ENCODE measurements around the gene CARD11. TPM values are rescaled to one million over a fixed set of nuclear protein-coding genes. Genes with fewer than 3 reads are reported as not detected.

Gene CARD11
- total and polyA plus RNA-seq, 8 donors, result 0.31 to 6.2 (median 1.5) TPM

- WGBS, 2 donors, result 88 to 89% methylated on average over 10 of the region's 10 CpGs
- Histone ChIP-seq H3K27me3 (no peaks in the 10 kb centered on the region), H3K9me3 (no peaks in the 10 kb centered on the region), H3K27ac (no peak overlapping the region), H3K4me1 (no peaks in the 10 kb centered on the region), H3K4me3 (no peak overlapping the region), H3K36me3 (no peaks in the 10 kb centered on the region)
- no peak for TF ChIP-seq CTCF (IDR thresholded peaks at IDR 0.05)
- no peak for DNase-seq
- FAIRE-seq, result no peak
- intact Hi-C loops (cut with DNase I), result no loop called here
- ATAC-seq, result peak in 2 of 4 donors; percentile 34 to 38
These were observed 171.3 kb downstream of the CARD11 start for GRCh38 chr7:2872296-2872874.

DNA sequence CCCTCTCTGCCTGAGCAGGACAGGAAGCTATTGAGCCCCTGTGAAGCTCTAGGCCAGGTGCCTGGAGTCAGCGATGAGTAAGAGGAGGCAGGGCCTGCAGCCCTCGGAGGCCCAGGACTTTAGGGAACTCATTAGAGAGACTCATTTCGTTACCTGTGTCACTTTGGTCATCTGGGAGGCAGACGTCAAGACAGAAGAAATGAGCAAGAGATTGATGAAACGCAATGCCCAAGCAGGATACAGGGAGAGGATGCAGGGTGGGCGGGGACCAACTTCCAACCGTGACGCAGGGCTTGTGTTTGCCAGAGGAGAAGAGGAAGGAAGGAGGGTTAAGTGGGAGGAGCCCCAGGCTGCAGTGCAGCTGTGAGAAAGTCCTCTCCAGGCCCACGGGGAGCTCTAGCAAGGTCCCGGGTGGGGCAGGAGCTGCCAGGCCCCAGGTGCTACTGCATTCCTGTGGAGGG, 173.2 kb downstream of the CARD11 start:
- H3K9me3 ChIP-seq, result no peaks in the 10 kb centered on the region
- H3K4me1 ChIP-seq, result no peaks in the 10 kb centered on the region
- H3K27ac ChIP-seq, result no peak overlapping the region
- ATAC-seq, result peak in 3 of 4 donors; percentile 72 to 79 (median 74)
- WGBS, 2 donors, result 31 to 36% methylated on average over 10 of the region's 10 CpGs
- FAIRE-seq, result no peak
- DNase-seq, result peak in 1 of 6 donors; percentile 34
- intact Hi-C loops (cut with DNase I), result no loop called here
- no peak overlapping the region for H3K4me3 ChIP-seq
- TF ChIP-seq CTCF (IDR thresholded peaks at IDR 0.05), result no peak
- no peaks in the 10 kb centered on the region for H3K36me3 ChIP-seq
- no peaks in the 10 kb centered on the region for H3K27me3 ChIP-seq

DNA sequence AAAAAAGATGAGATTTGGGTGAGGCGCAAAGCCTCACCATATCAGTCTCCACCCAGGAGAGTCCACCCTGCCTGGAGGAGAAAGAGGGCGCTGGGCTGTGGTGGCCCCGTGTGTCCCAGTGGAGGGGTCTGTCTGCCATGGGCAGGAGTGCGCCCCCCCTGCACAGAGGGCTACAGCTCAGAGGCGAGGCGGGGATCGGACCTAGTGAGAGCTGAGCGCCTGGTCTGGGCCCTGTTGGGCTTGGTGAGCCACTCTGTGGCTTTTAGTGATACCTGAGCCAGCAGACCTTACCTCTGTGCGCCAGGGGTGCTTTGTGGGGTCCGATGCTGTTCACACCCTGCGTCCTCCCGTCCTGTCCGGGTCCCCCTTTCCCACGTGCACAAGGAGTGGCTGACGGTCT, 173.7 kb downstream of the CARD11 start:
- FAIRE-seq (no peak), DNase-seq (no peak), ATAC-seq (no peak)
- H3K27me3 ChIP-seq, result no peaks in the 10 kb centered on the region
- H3K36me3 ChIP-seq, result no peaks in the 10 kb centered on the region
- no peaks in the 10 kb centered on the region for H3K9me3 ChIP-seq
- WGBS, 2 donors, result 77 to 87% methylated on average over 12 to 15 of the region's 15 CpGs
- intact Hi-C loops (cut with DNase I), result no loop called here
- no peak overlapping the region for H3K4me3 ChIP-seq
- H3K4me1 ChIP-seq, result no peaks in the 10 kb centered on the region
- H3K27ac ChIP-seq, result no peak overlapping the region
- TF ChIP-seq CTCF (IDR thresholded peaks at IDR 0.05), result no peak

DNA sequence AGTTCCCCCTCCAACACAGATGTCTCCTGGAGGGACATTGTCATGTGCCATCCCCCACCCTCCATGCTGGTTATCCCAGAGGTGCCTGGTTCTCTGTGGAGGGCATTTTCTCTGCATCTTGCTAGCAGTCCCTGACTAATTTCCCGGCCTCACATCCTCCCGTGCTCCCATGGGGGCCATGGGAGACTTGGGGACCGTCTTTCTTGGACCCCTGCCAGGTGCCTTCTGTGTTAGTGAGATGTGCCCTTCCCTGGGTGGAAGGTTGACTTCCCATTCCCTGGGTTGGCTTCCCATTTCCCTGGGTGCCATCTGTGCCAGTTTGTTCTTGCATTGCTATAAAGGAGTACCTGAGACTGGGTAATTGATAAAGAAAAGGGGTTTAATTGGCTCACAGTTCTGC, 177.1 kb downstream of the CARD11 start:
- FAIRE-seq, result no peak
- no peaks in the 10 kb centered on the region for H3K9me3 ChIP-seq
- no peaks in the 10 kb centered on the region for H3K27me3 ChIP-seq
- WGBS, 2 donors, result 19 to 25% methylated on average over 3 of the region's 3 CpGs
- TF ChIP-seq CTCF (IDR thresholded peaks at IDR 0.05), result no peak
- H3K36me3 ChIP-seq, result no peaks in the 10 kb centered on the region
- ATAC-seq, result no peak
- DNase-seq, result no peak
- intact Hi-C loops (cut with DNase I), result no loop called here
- no peak overlapping the region for H3K27ac ChIP-seq
- peaks cover 0 to under 1% (median 0%) of the 10 kb centered on the region in 3 donors for H3K4me1 ChIP-seq
- no peak overlapping the region for H3K4me3 ChIP-seq

DNA sequence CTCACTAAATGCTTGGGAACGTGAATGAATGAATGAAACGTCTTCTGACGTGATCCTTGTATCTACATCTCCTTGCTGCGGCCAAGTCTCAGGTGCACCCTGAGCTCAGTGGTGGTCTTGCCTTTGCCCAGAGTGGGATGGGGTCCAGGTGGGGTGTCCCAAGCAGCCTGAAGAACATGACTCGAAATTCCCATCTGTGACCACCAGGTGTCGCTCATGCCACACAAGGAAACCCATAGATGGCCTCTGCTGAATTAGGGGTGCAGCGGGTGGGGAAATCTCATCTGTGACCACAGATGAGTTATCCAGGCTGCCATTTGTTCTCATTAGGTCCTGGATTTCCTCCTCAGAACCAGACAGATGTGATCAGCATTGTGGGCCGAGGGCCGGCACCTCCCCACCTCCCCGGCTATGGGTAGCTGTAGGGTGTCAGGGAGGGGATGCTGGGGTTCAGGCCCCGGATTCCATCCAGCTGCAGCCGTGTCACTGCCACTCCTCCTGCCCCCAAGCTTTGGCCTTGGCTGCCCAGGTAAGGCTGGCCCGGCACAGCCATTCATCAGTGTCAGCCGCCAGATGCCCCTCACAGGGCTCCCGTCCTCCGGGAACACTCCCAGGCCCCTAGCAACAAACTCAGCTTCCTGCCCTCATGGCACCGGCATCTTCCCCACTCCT, 178.5 kb downstream of the CARD11 start:
- Histone ChIP-seq H3K36me3 (no peaks in the 10 kb centered on the region), H3K9me3 (no peaks in the 10 kb centered on the region), H3K27ac (no peak overlapping the region), H3K27me3 (no peaks in the 10 kb centered on the region), H3K4me1 (peaks cover 0 to 9% (median 0%) of the 10 kb centered on the region in 3 donors), H3K4me3 (no peak overlapping the region)
- no peak for FAIRE-seq
- ATAC-seq, result peak in 2 of 4 donors; percentile 37 to 53
- intact Hi-C loops (cut with DNase I), result no loop called here
- TF ChIP-seq CTCF (IDR thresholded peaks at IDR 0.05), result peak; percentile 56 to 91 (median 88)
- DNase-seq, result peak in 5 of 6 donors; percentile 27 to 76 (median 70)
- WGBS, 2 donors, result 34 to 37% methylated on average over 15 to 17 of the region's 17 CpGs
